Measurements from ENCODE around the gene IRAG1.

The IRAG1 gene

DNA sequence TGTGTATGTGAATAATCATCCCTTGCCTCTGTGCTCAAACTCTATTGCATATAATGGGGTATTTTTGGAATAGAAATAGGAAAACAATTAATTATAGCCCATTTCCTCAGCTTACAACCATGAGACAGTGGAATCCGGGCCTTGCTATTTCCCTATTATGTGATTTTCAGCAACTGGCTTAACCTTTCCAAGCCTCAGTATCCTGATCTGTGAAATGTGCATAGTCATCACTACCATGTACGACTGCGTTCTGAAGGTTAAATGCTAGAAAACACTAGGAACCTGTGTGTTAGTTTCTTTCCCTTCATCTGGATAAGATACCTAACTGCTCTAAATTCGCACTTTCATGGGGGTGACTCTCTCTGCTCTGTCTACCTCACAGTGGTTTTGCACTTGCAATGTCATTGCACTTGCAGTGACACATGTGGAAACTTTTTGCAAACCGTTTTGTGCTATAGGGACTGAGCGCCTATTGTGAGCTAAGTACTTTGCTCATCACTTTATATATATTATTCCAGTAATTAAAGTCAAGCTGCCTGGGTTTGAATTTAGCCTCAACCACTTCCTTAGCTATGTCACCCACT is 48.3 kb downstream of the IRAG1 start:
- DNase-seq = no peak
